IMR-90 (cell line): ENCODE data around the gene L3MBTL3.

Source experiments
- BHLHE40 ChIP-seq: fragments of 150-350 bp; IDR thresholded peaks from 2 replicates; pipeline ENCODE4 v1.6.1; 2016; ENCODE audit warnings: mild to moderate bottlenecking, low read depth, low read length
- CEBPB ChIP-seq: IDR thresholded peaks from 2 replicates; pipeline ENCODE4 v1.6.1; 2012; ENCODE audit warnings: low read depth, low read length, improper control_type of control experiment
- CTCF ChIP-seq: conservative IDR thresholded peaks from 2 replicates; pipeline ENCODE4 v1.5.1; 2012; ENCODE audit warnings: mild to moderate bottlenecking, low read depth, low read length, improper control_type of control experiment
- POLR2A ChIP-seq: IDR thresholded peaks from 2 replicates; pipeline ENCODE4 v1.6.1; 2012; ENCODE audit warnings: mild to moderate bottlenecking, low read depth, low read length
- RAD21 ChIP-seq: IDR thresholded peaks from 2 replicates; pipeline ENCODE4 v1.6.1; 2012; ENCODE audit warnings: low read length, improper control_type of control experiment
- RCOR1 ChIP-seq: IDR thresholded peaks from 2 replicates; pipeline ENCODE4 v1.6.1; 2012; ENCODE audit warnings: mild to moderate bottlenecking, low read length, improper control_type of control experiment; ENCODE audit not compliant: insufficient replicate concordance
- RFX5 ChIP-seq: IDR thresholded peaks from 2 replicates; pipeline ENCODE4 v1.8.0; 2012; ENCODE audit warnings: low read depth, mild to moderate bottlenecking, low read length, moderate library complexity
- TF ChIP-seq, protein P1 (sequence below): fragments of 150-350 bp; IDR thresholded peaks from 2 replicates; pipeline ENCODE4 v1.6.1; 2017; ENCODE audit warnings: mild to moderate bottlenecking, antibody characterized with exemption, low read length, low read depth

- no peak for TF ChIP-seq CTCF
- TF ChIP-seq RAD21, result no peak
- no peak for TF ChIP-seq POLR2A
- TF ChIP-seq, protein P1, sequence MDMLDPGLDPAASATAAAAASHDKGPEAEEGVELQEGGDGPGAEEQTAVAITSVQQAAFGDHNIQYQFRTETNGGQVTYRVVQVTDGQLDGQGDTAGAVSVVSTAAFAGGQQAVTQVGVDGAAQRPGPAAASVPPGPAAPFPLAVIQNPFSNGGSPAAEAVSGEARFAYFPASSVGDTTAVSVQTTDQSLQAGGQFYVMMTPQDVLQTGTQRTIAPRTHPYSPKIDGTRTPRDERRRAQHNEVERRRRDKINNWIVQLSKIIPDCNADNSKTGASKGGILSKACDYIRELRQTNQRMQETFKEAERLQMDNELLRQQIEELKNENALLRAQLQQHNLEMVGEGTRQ, result no peak
- no peak for TF ChIP-seq BHLHE40
- no peak for TF ChIP-seq RFX5
- no peak for TF ChIP-seq CEBPB
- TF ChIP-seq RCOR1, result no peak
Observed at GRCh38 chr6:130162421-130162820, 144.0 kb downstream of the L3MBTL3 start.
